HCT116 (cell line): ENCODE results near the gene LAS1L.

Experiments used
- ATF3 ChIP-seq: IDR thresholded peaks from 2 replicates; pipeline ENCODE4 v1.6.1; 2012
- EGR1 ChIP-seq: IDR thresholded peaks from 2 replicates; pipeline ENCODE4 v1.6.1; 2012; ENCODE audit warnings: low read depth
- ELF1 ChIP-seq: IDR thresholded peaks from 2 replicates; pipeline ENCODE4 v1.6.1; 2012; ENCODE audit warnings: low read depth, borderline replicate concordance
- EZH2 ChIP-seq: fragments of 200-600 bp; sonication (generic); IDR thresholded peaks from 2 replicates; pipeline ENCODE4 v1.6.1; 2017; ENCODE audit warnings: antibody characterized with exemption, mixed run types
- EZH2phosphoT487 ChIP-seq: fragments of 200-600 bp; IDR thresholded peaks from 2 replicates; pipeline ENCODE4 v1.6.1; 2018; ENCODE audit warnings: antibody characterized with exemption, borderline replicate concordance
- JUND ChIP-seq: IDR thresholded peaks from 2 replicates; pipeline ENCODE4 v1.6.1; 2012
- POLR2A ChIP-seq: IDR thresholded peaks from 2 replicates; pipeline ENCODE4 v1.7.0; 2011; ENCODE audit warnings: borderline replicate concordance; ENCODE audit not compliant: insufficient read depth, insufficient read length; ENCODE audit errors: extremely low read depth
- POLR2AphosphoS5 ChIP-seq: IDR thresholded peaks from 2 replicates; pipeline ENCODE4 v1.6.1; 2011; ENCODE audit warnings: mild to moderate bottlenecking, low read depth, low read length, moderate library complexity
- RAD21 ChIP-seq: IDR thresholded peaks from 2 replicates; pipeline ENCODE4 v1.6.1; 2012; ENCODE audit warnings: low read depth, mild to moderate bottlenecking
- ZNF274 ChIP-seq: fragments of 200-500 bp; sonication (Bioruptor generic); IDR thresholded peaks from 2 replicates; pipeline ENCODE4 v1.6.1; 2014; ENCODE audit warnings: mild to moderate bottlenecking, low read depth, low read length, inconsistent platforms
- TF ChIP-seq, protein P1 (sequence below), 3 experiments: fragments of 200-600 bp in 1 of 3; sonication (generic) in 1 of 3; IDR thresholded peaks in 2 of 3; conservative IDR thresholded peaks in 1 of 3; 2 replicates each; pipeline ENCODE4 v1.5.1; 2012 to 2017; ENCODE audit warnings: low read depth in 2 of 3, low read length in 2 of 3, antibody characterized with exemption in 1 of 3, borderline replicate concordance in 1 of 3, control low read depth in 1 of 3, mild to moderate bottlenecking in 1 of 3, mixed read lengths in 1 of 3, mixed run types in 1 of 3, moderate library complexity in 1 of 3; ENCODE audit not compliant: insufficient read depth in 1 of 3
- TF ChIP-seq, protein P2 (sequence below): IDR thresholded peaks from 2 replicates; pipeline ENCODE4 v1.6.1; 2012; ENCODE audit warnings: low read depth

GRCh38 chrX:65509400-65509799 lies 25.2 kb downstream of the LAS1L start:
- TF ChIP-seq, protein P1, sequence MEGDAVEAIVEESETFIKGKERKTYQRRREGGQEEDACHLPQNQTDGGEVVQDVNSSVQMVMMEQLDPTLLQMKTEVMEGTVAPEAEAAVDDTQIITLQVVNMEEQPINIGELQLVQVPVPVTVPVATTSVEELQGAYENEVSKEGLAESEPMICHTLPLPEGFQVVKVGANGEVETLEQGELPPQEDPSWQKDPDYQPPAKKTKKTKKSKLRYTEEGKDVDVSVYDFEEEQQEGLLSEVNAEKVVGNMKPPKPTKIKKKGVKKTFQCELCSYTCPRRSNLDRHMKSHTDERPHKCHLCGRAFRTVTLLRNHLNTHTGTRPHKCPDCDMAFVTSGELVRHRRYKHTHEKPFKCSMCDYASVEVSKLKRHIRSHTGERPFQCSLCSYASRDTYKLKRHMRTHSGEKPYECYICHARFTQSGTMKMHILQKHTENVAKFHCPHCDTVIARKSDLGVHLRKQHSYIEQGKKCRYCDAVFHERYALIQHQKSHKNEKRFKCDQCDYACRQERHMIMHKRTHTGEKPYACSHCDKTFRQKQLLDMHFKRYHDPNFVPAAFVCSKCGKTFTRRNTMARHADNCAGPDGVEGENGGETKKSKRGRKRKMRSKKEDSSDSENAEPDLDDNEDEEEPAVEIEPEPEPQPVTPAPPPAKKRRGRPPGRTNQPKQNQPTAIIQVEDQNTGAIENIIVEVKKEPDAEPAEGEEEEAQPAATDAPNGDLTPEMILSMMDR (IDR thresholded peaks at IDR 0.05 in 2 of 3, conservative IDR thresholded peaks at IDR 0.05 in 1 of 3; ENCODE audit: borderline replicate concordance in 1 of 3, insufficient read depth in 1 of 3, low read depth in 2 of 3, low read length in 2 of 3): no peak
- TF ChIP-seq ATF3 (no peak), RAD21 (no peak), EZH2phosphoT487 (no peak), POLR2AphosphoS5 (no peak), EGR1 (no peak), EZH2 (no peak), ZNF274 (no peak), POLR2A (no peak), ELF1 (no peak), JUND (no peak)
- TF ChIP-seq, protein P2, sequence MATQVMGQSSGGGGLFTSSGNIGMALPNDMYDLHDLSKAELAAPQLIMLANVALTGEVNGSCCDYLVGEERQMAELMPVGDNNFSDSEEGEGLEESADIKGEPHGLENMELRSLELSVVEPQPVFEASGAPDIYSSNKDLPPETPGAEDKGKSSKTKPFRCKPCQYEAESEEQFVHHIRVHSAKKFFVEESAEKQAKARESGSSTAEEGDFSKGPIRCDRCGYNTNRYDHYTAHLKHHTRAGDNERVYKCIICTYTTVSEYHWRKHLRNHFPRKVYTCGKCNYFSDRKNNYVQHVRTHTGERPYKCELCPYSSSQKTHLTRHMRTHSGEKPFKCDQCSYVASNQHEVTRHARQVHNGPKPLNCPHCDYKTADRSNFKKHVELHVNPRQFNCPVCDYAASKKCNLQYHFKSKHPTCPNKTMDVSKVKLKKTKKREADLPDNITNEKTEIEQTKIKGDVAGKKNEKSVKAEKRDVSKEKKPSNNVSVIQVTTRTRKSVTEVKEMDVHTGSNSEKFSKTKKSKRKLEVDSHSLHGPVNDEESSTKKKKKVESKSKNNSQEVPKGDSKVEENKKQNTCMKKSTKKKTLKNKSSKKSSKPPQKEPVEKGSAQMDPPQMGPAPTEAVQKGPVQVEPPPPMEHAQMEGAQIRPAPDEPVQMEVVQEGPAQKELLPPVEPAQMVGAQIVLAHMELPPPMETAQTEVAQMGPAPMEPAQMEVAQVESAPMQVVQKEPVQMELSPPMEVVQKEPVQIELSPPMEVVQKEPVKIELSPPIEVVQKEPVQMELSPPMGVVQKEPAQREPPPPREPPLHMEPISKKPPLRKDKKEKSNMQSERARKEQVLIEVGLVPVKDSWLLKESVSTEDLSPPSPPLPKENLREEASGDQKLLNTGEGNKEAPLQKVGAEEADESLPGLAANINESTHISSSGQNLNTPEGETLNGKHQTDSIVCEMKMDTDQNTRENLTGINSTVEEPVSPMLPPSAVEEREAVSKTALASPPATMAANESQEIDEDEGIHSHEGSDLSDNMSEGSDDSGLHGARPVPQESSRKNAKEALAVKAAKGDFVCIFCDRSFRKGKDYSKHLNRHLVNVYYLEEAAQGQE: no peak
